Activated B cell treated with CpG ODN at 0.5 μM for 24 hours (primary cell): ENCODE data around the gene PRKACA. TPM values are rescaled to one million over a fixed set of nuclear protein-coding genes. Genes with fewer than 3 reads are reported as not detected.

Source experiments
- ATAC-seq: fragments of 200-7000 bp; cut with Tn5 transposase; one replicate; pipeline ENCODE4 v1.10.0; 2021; ENCODE audit warnings: low read depth, mild to moderate bottlenecking, moderate library complexity
- CTCF ChIA-PET: fragments of 350-600 bp; sonication (Branson Sonifier 250); formaldehyde crosslinking; loops from one replicate; lab custom pipeline; 2021; ENCODE audit warnings: antibody characterized with exemption; lab: Charles Lee
- POLR2A ChIA-PET: fragments of 350-600 bp; sonication (Branson Sonifier 250); formaldehyde crosslinking; loops from one replicate; lab custom pipeline; 2021; ENCODE audit warnings: antibody characterized with exemption; lab: Charles Lee
- DNase-seq: peaks from one replicate; pipeline ENCODE4 v3.0.0; 2022
- H3K27ac Mint-ChIP-seq: one replicate; pipeline ENCODE4 v1.8.0; 2020; ENCODE audit warnings: mixed read lengths
- H3K27me3 Mint-ChIP-seq: one replicate; pipeline ENCODE4 v1.8.0; 2021; ENCODE audit warnings: mixed read lengths
- H3K36me3 Mint-ChIP-seq: one replicate; pipeline ENCODE4 v1.8.0; 2021; ENCODE audit warnings: low read depth, mixed read lengths
- H3K4me1 Mint-ChIP-seq: one replicate; pipeline ENCODE4 v1.8.0; 2021; ENCODE audit warnings: mixed read lengths
- H3K4me3 Mint-ChIP-seq: one replicate; pipeline ENCODE4 v1.8.0; 2020; ENCODE audit warnings: mild to moderate bottlenecking, mixed read lengths
- H3K9me3 Mint-ChIP-seq: one replicate; pipeline ENCODE4 v1.8.0; 2020; ENCODE audit warnings: mixed read lengths
- intact Hi-C: fragments of 100-400 bp; cut with micrococcal nuclease; formaldehyde crosslinking; loops from one replicate; pipeline ENCODE4 v1.15.1; 2024
- total RNA-seq: library from RNA; stranded (reverse); gene quantifications from 2 replicates; pipeline ENCODE4 v1.2.3, GENCODE V29; 2022
- TF ChIP-seq, protein P1 (sequence below): fragments of 200-600 bp; IDR thresholded peaks from one replicate; pipeline ENCODE4 v1.8.0; 2022; ENCODE audit warnings: antibody characterized with exemption, mild to moderate bottlenecking

PRKACA gene
- total RNA-seq, 1 donor from 2014 or later: 43.7 TPM

- DNase-seq (no peak), ATAC-seq (no peak)
- H3K27me3 Mint-ChIP-seq: peaks cover 5% of the 10 kb centered on the region
- H3K36me3 Mint-ChIP-seq: no peaks in the 10 kb centered on the region
- no peak overlapping the region for H3K4me3 Mint-ChIP-seq
- peaks cover 22% of the 10 kb centered on the region for H3K4me1 Mint-ChIP-seq
- ChIA-PET CTCF (no interaction called here), POLR2A (no interaction called here)
- H3K27ac Mint-ChIP-seq: no peak overlapping the region
- H3K9me3 Mint-ChIP-seq: no peaks in the 10 kb centered on the region
- intact Hi-C loops: no loop called here
- TF ChIP-seq, protein P1, sequence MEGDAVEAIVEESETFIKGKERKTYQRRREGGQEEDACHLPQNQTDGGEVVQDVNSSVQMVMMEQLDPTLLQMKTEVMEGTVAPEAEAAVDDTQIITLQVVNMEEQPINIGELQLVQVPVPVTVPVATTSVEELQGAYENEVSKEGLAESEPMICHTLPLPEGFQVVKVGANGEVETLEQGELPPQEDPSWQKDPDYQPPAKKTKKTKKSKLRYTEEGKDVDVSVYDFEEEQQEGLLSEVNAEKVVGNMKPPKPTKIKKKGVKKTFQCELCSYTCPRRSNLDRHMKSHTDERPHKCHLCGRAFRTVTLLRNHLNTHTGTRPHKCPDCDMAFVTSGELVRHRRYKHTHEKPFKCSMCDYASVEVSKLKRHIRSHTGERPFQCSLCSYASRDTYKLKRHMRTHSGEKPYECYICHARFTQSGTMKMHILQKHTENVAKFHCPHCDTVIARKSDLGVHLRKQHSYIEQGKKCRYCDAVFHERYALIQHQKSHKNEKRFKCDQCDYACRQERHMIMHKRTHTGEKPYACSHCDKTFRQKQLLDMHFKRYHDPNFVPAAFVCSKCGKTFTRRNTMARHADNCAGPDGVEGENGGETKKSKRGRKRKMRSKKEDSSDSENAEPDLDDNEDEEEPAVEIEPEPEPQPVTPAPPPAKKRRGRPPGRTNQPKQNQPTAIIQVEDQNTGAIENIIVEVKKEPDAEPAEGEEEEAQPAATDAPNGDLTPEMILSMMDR: no peak
These were observed 46.5 kb upstream of the PRKACA start for GRCh38 chr19:14164082-14164481.

DNA sequence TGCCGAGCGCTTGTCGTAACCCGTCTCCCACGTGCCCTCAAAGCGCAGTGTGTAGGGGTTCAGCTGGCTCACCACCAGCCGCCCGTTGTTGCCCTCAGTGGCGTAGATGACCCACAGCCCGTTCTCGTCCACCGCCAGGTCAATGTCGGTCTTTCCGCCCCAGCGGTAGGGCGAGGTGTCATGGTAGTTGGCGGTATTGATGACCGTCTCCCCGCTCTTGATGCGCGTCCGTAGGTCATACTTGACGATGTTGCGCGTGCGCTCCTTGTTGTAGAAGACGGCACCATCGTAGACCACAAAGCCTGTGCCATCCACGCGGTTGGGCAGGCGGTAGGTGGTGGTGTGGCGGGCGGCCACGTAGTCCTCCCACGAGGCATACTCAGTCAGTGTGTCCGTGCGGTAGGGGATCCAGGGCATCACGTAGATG is 45.3 kb upstream of the PRKACA start:
- POLR2A ChIA-PET: no interaction called here
- peaks cover 2% of the 10 kb centered on the region for H3K27me3 Mint-ChIP-seq
- TF ChIP-seq, protein P1: no peak
- no peak for ATAC-seq
- no peaks in the 10 kb centered on the region for H3K9me3 Mint-ChIP-seq
- DNase-seq: no peak
- no peaks in the 10 kb centered on the region for H3K36me3 Mint-ChIP-seq
- CTCF ChIA-PET: no interaction called here
- no peak overlapping the region for H3K27ac Mint-ChIP-seq
- no peak overlapping the region for H3K4me3 Mint-ChIP-seq
- H3K4me1 Mint-ChIP-seq: peaks cover 17% of the 10 kb centered on the region
- intact Hi-C loops: no loop called here

- H3K36me3 Mint-ChIP-seq: peaks cover 4% of the 10 kb centered on the region
- H3K9me3 Mint-ChIP-seq: no peaks in the 10 kb centered on the region
- no peak for DNase-seq
- ChIA-PET CTCF (no interaction called here), POLR2A (no interaction called here)
- TF ChIP-seq, protein P1: no peak
- H3K27ac Mint-ChIP-seq: no peak overlapping the region
- H3K4me3 Mint-ChIP-seq: no peak overlapping the region
- intact Hi-C loops: no loop called here
- no peak for ATAC-seq
- H3K4me1 Mint-ChIP-seq: peaks cover 4% of the 10 kb centered on the region
- peaks cover 2% of the 10 kb centered on the region for H3K27me3 Mint-ChIP-seq
These were observed 43.7 kb upstream of the PRKACA start for GRCh38 chr19:14161305-14161704.

GRCh38 chr19:14160017-14160703 is 42.6 kb upstream of the PRKACA start:
- no peaks in the 10 kb centered on the region for H3K27me3 Mint-ChIP-seq
- intact Hi-C loops: no loop called here
- no peak overlapping the region for H3K4me3 Mint-ChIP-seq
- DNase-seq: no peak
- H3K27ac Mint-ChIP-seq: no peak overlapping the region
- TF ChIP-seq, protein P1: no peak
- peaks cover 4% of the 10 kb centered on the region for H3K36me3 Mint-ChIP-seq
- no peak for ATAC-seq
- no peaks in the 10 kb centered on the region for H3K9me3 Mint-ChIP-seq
- ChIA-PET POLR2A (no interaction called here), CTCF (no interaction called here)
- no peaks in the 10 kb centered on the region for H3K4me1 Mint-ChIP-seq

DNA sequence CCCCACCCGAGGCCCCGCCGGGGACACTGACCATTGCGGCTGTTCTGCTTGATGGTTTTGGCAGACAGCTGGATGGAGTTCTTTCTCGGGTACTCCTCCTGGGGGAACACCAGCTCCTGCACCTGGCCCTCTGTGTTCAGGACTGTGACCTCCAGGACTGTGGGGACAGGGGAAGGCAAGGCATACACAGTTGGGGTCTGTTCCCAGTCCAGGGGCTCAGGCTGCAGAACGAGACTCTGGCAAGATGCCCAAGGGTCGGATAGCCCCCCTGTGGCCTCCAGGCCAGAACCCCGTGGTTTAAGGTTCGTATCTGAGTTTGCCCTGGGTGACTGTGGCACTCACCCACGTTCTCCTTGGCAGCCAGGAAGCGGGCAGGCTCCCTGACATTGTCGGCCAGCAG is 41.5 kb upstream of the PRKACA start:
- ATAC-seq (no peak), DNase-seq (no peak)
- Mint-ChIP-seq H3K9me3 (no peaks in the 10 kb centered on the region), H3K4me3 (no peak overlapping the region), H3K36me3 (peaks cover 6% of the 10 kb centered on the region), H3K27ac (no peak overlapping the region), H3K27me3 (no peaks in the 10 kb centered on the region), H3K4me1 (no peaks in the 10 kb centered on the region)
- CTCF ChIA-PET: no interaction called here
- TF ChIP-seq, protein P1: no peak
- POLR2A ChIA-PET: interaction anchor here (0.9 kb wide), 1 partner anchor 23 kb away, joined by 3 read pairs; the partner anchor contains the start of gene ASF1B
- intact Hi-C loops: no loop called here
